Neuronal stem cell (in vitro differentiated cells): ENCODE data around the gene KIF25.

ENCODE experiments used
- DNase-seq: peaks from one replicate; pipeline ENCODE4 v3.0.0-alpha.2; 2013; ENCODE audit warnings: low spot score
- H2AFZ ChIP-seq: one replicate; pipeline ENCODE4 v1.6.1; 2013; ENCODE audit warnings: mild to moderate bottlenecking, low read length, inconsistent platforms
- H2AK5ac ChIP-seq: 2 replicates; pipeline ENCODE4 v1.6.1; 2013; ENCODE audit warnings: low read depth, mild to moderate bottlenecking, inconsistent platforms, low read length, moderate library complexity, mixed read lengths
- H2BK120ac ChIP-seq: 2 replicates; pipeline ENCODE4 v1.6.1; 2013; ENCODE audit warnings: low read depth, mild to moderate bottlenecking, inconsistent platforms, low read length, moderate library complexity, mixed read lengths
- H2BK12ac ChIP-seq: one replicate; pipeline ENCODE4 v1.6.1; 2013; ENCODE audit warnings: low read length, inconsistent platforms
- H2BK15ac ChIP-seq: 2 replicates; pipeline ENCODE4 v1.6.1; 2013; ENCODE audit warnings: mild to moderate bottlenecking, low read length, inconsistent platforms, mixed read lengths
- H2BK5ac ChIP-seq: one replicate; pipeline ENCODE4 v1.6.1; 2013; ENCODE audit warnings: inconsistent platforms, mild to moderate bottlenecking, low read length, moderate library complexity
- H3K14ac ChIP-seq: one replicate; pipeline ENCODE4 v1.6.1; 2013; ENCODE audit warnings: low read length, inconsistent platforms
- H3K18ac ChIP-seq: 2 replicates; pipeline ENCODE4 v1.6.1; 2013; ENCODE audit warnings: low read length, inconsistent platforms
- H3K23ac ChIP-seq: 2 replicates; pipeline ENCODE4 v1.6.1; 2013; ENCODE audit warnings: low read depth, mild to moderate bottlenecking, mixed read lengths, low read length, inconsistent platforms; ENCODE audit not compliant: poor library complexity
- H3K27ac ChIP-seq: replicated peaks from 3 replicates; pipeline ENCODE4 v1.5.1; 2013; ENCODE audit warnings: low read length, inconsistent platforms
- H3K27me3 ChIP-seq, 3 experiments: 2 replicates each; pipeline ENCODE4 v1.6.1; 2013; ENCODE audit warnings: low read length in 3 of 3, mild to moderate bottlenecking in 2 of 3, inconsistent platforms in 1 of 3, low read depth in 1 of 3, mixed read lengths in 1 of 3, moderate library complexity in 1 of 3; ENCODE audit not compliant: control insufficient read depth in 3 of 3, insufficient read depth in 3 of 3
- H3K36me3 ChIP-seq, 2 donors: replicated peaks in 1 of 2; 2 replicates each; pipeline ENCODE4 v1.6.1; 2013; ENCODE audit warnings: low read length in 2 of 2; ENCODE audit not compliant: control insufficient read depth in 2 of 2, insufficient read depth in 2 of 2
- H3K4ac ChIP-seq: 2 replicates; pipeline ENCODE4 v1.6.1; 2013; ENCODE audit warnings: inconsistent platforms, mild to moderate bottlenecking, low read length, moderate library complexity
- H3K4me1 ChIP-seq, 2 donors: 1 replicate in 1 of 2; 2 replicates in 1 of 2; pipeline ENCODE4 v1.6.1; 2013; ENCODE audit warnings: low read length in 2 of 2, low read depth in 1 of 2; ENCODE audit not compliant: control insufficient read depth in 2 of 2, insufficient read depth in 1 of 2
- H3K4me2 ChIP-seq: one replicate; pipeline ENCODE4 v1.6.1; 2013; ENCODE audit warnings: mild to moderate bottlenecking, low read length, inconsistent platforms; ENCODE audit not compliant: insufficient read depth, poor library complexity, severe bottlenecking
- H3K4me3 ChIP-seq, 2 donors: 2 replicates each; pipeline ENCODE4 v1.5.1; 2013; ENCODE audit warnings: low read length in 2 of 2, mild to moderate bottlenecking in 2 of 2, inconsistent platforms in 1 of 2, moderate library complexity in 1 of 2
- H3K79me1 ChIP-seq: one replicate; pipeline ENCODE4 v1.6.1; 2013; ENCODE audit warnings: low read depth, mild to moderate bottlenecking, inconsistent platforms, low read length, moderate library complexity
- H3K9ac ChIP-seq: one replicate; pipeline ENCODE4 v1.6.1; 2013; ENCODE audit warnings: mild to moderate bottlenecking, low read depth, low read length, inconsistent platforms; ENCODE audit not compliant: poor library complexity
- H3K9me3 ChIP-seq, 2 donors: replicated peaks in 1 of 2; 2 replicates each; pipeline versions ENCODE3 to v1.6.1; 2013; ENCODE audit warnings: low read length in 2 of 2, mild to moderate bottlenecking in 2 of 2, inconsistent platforms in 1 of 2, low read depth in 1 of 2, mixed read lengths in 1 of 2, moderate library complexity in 1 of 2; ENCODE audit not compliant: control insufficient read depth in 2 of 2, insufficient read depth in 1 of 2
- H4K8ac ChIP-seq: one replicate; pipeline ENCODE4 v1.6.1; 2013; ENCODE audit warnings: low read depth, mild to moderate bottlenecking, inconsistent platforms, low read length, moderate library complexity
- H4K91ac ChIP-seq: one replicate; pipeline ENCODE4 v1.6.1; 2013; ENCODE audit warnings: low read length, low read depth, mild to moderate bottlenecking, inconsistent platforms; ENCODE audit not compliant: poor library complexity
- WGBS, 2 donors: extraction: QIAGEN DNeasy Blood & Tissue Kit; methylation state at CpG; one replicate each; pipeline ENCODE4 v1.1.7; 2013; ENCODE audit warnings: missing lambda C conversion rate in 2 of 2, mixed read lengths in 1 of 2; ENCODE audit not compliant: insufficient read length in 2 of 2, insufficient replicate concordance in 1 of 2; ENCODE audit errors: extremely low coverage in 2 of 2; 5-methylcytosine and 5-hydroxymethylcytosine counted together

Gene KIF25

DNA sequence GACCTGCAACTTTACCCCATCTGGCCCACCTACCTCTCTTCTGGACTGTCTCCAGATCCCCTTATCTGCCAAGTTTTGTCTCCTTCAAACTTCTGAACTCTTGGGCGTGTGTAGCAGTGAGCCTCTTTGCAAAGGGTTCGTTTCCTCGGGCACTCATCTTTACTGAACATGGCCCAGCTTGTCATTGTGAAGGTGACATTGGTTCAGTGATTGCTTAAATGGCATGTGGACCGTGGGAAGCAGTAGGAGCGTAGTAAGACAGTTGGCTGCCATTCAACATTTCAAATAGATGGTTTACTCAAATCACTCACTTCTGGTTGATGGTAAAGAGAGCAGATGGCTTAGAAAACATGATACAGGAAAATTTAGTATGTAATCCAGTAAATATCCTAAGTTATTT is 34.8 kb upstream of the KIF25 start:
- H3K36me3 ChIP-seq, result peaks cover 24 to 71% of the 10 kb centered on the region in 2 donors
- H4K91ac ChIP-seq, result no peak overlapping the region
- H2BK120ac ChIP-seq, result no peak overlapping the region
- no CpG with 5 or more reads among the region's 5 CpGs for WGBS, 2 donors
- H2BK5ac ChIP-seq, result no peak overlapping the region
- H3K9me3 ChIP-seq, result no peaks in the 10 kb centered on the region
- H3K23ac ChIP-seq, result no peak overlapping the region
- DNase-seq, result no peak
- peaks cover 0 to 2% of the 10 kb centered on the region in 2 donors for H3K4me1 ChIP-seq
- H2BK12ac ChIP-seq, result no peak overlapping the region
- no peak overlapping the region for H4K8ac ChIP-seq
- H3K14ac ChIP-seq, result no peak overlapping the region
- peaks cover 2% of the 10 kb centered on the region for H3K79me1 ChIP-seq
- no peak overlapping the region for H3K4me2 ChIP-seq
- no peak overlapping the region for H2AK5ac ChIP-seq
- no peak overlapping the region for H3K4me3 ChIP-seq
- no peak overlapping the region for H3K18ac ChIP-seq
- H2BK15ac ChIP-seq, result no peak overlapping the region
- no peak overlapping the region for H3K27ac ChIP-seq
- no peaks in the 10 kb centered on the region for H3K27me3 ChIP-seq
- H3K4ac ChIP-seq, result no peak overlapping the region
- H2AFZ ChIP-seq, result no peak overlapping the region
- H3K9ac ChIP-seq, result no peak overlapping the region

DNA sequence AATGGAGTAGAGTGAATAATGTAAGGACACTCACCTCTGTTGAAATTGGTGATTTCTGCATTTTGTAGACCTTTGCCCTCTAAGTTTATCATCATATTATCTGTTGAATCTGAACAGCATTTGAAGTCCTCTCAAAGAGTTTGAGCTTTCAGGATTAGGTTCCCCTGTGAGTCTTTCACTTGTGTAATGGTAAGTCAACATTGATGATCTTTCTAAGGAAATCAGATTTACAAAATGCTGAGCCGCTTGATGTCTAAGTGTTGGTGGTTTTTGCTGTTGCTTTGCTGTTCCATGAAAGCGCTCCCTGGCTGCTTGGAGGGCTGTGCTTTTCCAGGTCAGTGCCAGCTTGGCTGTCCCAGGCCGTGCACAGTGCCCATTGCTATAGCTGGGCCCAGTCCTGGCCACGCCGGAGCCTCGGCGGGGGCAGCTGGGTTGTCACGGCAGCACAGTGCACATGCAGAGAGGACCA is 33.8 kb upstream of the KIF25 start:
- no peak overlapping the region for H2BK5ac ChIP-seq
- H3K4ac ChIP-seq, result no peak overlapping the region
- WGBS, 2 donors, result no CpG with 5 or more reads among the region's 8 CpGs
- no peak overlapping the region for H2AK5ac ChIP-seq
- H3K79me1 ChIP-seq, result peaks cover 2% of the 10 kb centered on the region
- peaks cover 28 to 76% of the 10 kb centered on the region in 2 donors for H3K36me3 ChIP-seq
- H3K9me3 ChIP-seq, result no peaks in the 10 kb centered on the region
- H2BK12ac ChIP-seq, result no peak overlapping the region
- H4K8ac ChIP-seq, result no peak overlapping the region
- peak overlapping the region; percentile 75 for H3K18ac ChIP-seq
- H3K14ac ChIP-seq, result no peak overlapping the region
- H3K9ac ChIP-seq, result peak overlapping the region; percentile 50
- no peak overlapping the region for H2BK120ac ChIP-seq
- H3K4me1 ChIP-seq, result peaks cover 0 to 2% of the 10 kb centered on the region in 2 donors
- H3K4me3 ChIP-seq, result no peak overlapping the region
- H2AFZ ChIP-seq, result no peak overlapping the region
- no peak overlapping the region for H2BK15ac ChIP-seq
- no peak overlapping the region for H4K91ac ChIP-seq
- no peak overlapping the region for H3K4me2 ChIP-seq
- DNase-seq, result no peak
- no peak overlapping the region for H3K27ac ChIP-seq
- H3K23ac ChIP-seq, result no peak overlapping the region
- H3K27me3 ChIP-seq, result no peaks in the 10 kb centered on the region

DNA sequence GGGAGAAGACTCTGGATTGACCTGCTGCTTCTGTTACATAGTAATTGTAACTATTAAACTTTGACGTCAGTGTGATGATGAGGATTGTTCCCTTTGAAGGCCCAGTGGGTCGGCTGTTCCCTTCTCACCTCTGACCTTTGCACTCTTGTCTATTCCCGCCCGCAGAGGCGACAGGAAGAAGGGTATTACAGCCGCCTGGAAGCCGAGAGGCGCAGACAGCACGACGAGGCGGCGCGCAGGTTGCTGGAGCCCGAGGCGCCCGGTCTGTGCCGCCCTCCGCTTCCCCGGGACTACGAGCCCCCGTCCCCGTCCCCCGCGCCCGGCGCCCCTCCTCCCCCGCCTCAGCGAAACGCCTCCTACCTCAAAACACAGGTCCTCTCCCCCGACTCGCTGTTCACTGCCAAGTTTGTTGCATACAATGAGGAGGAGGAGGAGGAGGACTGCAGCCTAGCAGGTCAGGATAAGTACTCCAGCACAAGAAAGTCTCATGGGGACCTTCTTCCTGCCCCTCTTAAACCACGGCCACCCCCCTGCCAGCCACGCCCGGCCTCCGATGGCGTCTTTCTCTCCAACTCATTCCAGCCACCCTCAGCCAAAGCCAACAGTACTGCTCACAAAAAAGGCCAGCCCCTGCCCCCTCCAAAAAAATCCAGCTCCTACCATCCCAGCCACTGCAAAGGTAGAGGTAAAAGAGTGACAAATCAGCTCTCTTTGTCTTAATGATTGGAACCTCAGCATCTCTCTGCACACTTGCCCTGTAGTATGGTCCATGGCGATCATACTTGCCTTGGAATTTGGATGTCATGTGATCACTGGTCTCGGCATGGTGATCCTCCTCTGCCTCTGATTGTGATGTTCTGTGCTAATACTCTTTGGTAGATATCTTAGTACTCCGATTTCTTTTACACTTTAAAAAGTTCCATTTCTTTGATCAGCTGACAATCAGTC is 31.6 kb upstream of the KIF25 start:
- no CpG with 5 or more reads among the region's 39 CpGs for WGBS, 2 donors
- H2AFZ ChIP-seq, result no peak overlapping the region
- no peaks in the 10 kb centered on the region for H3K9me3 ChIP-seq
- H3K4ac ChIP-seq, result no peak overlapping the region
- no peak overlapping the region for H3K27ac ChIP-seq
- H3K79me1 ChIP-seq, result peaks cover 2% of the 10 kb centered on the region
- no peak overlapping the region for H2AK5ac ChIP-seq
- no peak overlapping the region for H2BK5ac ChIP-seq
- H3K23ac ChIP-seq, result peak overlapping the region; percentile 43
- peaks cover 36 to 94% of the 10 kb centered on the region in 2 donors for H3K36me3 ChIP-seq
- no peak overlapping the region for H4K8ac ChIP-seq
- H4K91ac ChIP-seq, result no peak overlapping the region
- no peak overlapping the region for H2BK120ac ChIP-seq
- no peaks in the 10 kb centered on the region for H3K27me3 ChIP-seq
- H3K4me2 ChIP-seq, result no peak overlapping the region
- H3K4me1 ChIP-seq, result peaks cover 2 to 5% of the 10 kb centered on the region in 2 donors
- H2BK12ac ChIP-seq, result no peak overlapping the region
- H3K14ac ChIP-seq, result no peak overlapping the region
- no peak overlapping the region for H2BK15ac ChIP-seq
- H3K9ac ChIP-seq, result no peak overlapping the region
- no peak for DNase-seq
- H3K4me3 ChIP-seq, result no peak overlapping the region
- no peak overlapping the region for H3K18ac ChIP-seq

DNA sequence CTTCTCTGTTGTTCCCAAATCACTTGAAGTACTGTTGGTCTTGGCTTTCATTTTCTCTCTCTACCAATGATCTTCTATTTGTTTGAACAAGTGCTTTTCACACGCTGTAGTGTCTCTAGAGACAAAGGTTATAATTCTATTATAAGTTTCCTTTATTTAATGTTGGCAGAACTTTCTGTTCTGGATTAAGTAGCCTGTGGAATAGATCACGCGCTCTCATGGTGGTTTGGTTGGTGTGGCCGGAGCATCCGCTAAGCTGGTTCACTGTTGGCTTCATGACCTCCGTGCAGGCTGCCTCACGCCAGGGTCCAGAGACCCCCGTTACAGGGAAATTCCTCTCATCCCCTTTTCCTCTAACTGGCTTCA is 30.9 kb upstream of the KIF25 start:
- Histone ChIP-seq H2BK12ac (no peak overlapping the region), H2BK15ac (no peak overlapping the region), H2BK5ac (no peak overlapping the region), H3K4ac (no peak overlapping the region), H3K4me3 (no peak overlapping the region), H3K4me1 (peaks cover 2 to 5% of the 10 kb centered on the region in 2 donors), H3K14ac (no peak overlapping the region), H3K36me3 (peaks cover 36 to 97% of the 10 kb centered on the region in 2 donors), H3K9ac (no peak overlapping the region), H3K27ac (no peak overlapping the region), H2AFZ (no peak overlapping the region), H4K8ac (no peak overlapping the region), H2AK5ac (no peak overlapping the region), H3K23ac (no peak overlapping the region), H3K4me2 (no peak overlapping the region), H2BK120ac (no peak overlapping the region), H3K18ac (no peak overlapping the region), H3K9me3 (no peaks in the 10 kb centered on the region), H4K91ac (no peak overlapping the region), H3K27me3 (no peaks in the 10 kb centered on the region), H3K79me1 (peaks cover 2% of the 10 kb centered on the region)
- WGBS, 2 donors, result no CpG with 5 or more reads among the region's 8 CpGs
- DNase-seq, result no peak
